DND-41 (cell line): ENCODE measurements around the gene NUDT3.

Experiments used
- ATAC-seq: fragments of 200-7000 bp; cut with Tn5 transposase; 3 replicates; pipeline ENCODE4 v1.9.1; 2021; ENCODE audit warnings: low read depth; ENCODE audit not compliant: insufficient read depth
- DNase-seq: peaks from one replicate; pipeline ENCODE4 v3.0.0-alpha.2; 2020
- H2AFZ ChIP-seq: 2 replicates; pipeline ENCODE4 v1.6.0; 2012; ENCODE audit warnings: low read depth, low read length
- H3K27ac ChIP-seq: 2 replicates; pipeline ENCODE4 v1.5.1; 2012; ENCODE audit warnings: low read length, inconsistent platforms
- H3K27me3 ChIP-seq: fragments of 200-600 bp; sonication (generic); 2 replicates; pipeline ENCODE4 v1.6.0; 2012; ENCODE audit warnings: low read length, mild to moderate bottlenecking, inconsistent platforms; ENCODE audit not compliant: insufficient read depth, poor library complexity
- H3K36me3 ChIP-seq: 2 replicates; pipeline ENCODE4 v1.5.1; 2012; ENCODE audit warnings: low read length, inconsistent platforms; ENCODE audit not compliant: insufficient read depth
- H3K4me1 ChIP-seq: 2 replicates; pipeline ENCODE4 v1.5.1; 2012; ENCODE audit warnings: mild to moderate bottlenecking, low read length; ENCODE audit not compliant: insufficient read depth
- H3K4me2 ChIP-seq: 2 replicates; pipeline ENCODE4 v1.6.0; 2012; ENCODE audit warnings: mild to moderate bottlenecking, moderate library complexity, low read length, inconsistent platforms; ENCODE audit not compliant: insufficient read depth
- H3K4me3 ChIP-seq, 2 experiments: fragments of 200-600 bp in 1 of 2; shearing (Covaris generic) in 1 of 2; 2 replicates each; pipeline ENCODE4 v1.5.1; 2012 to 2016; ENCODE audit warnings: inconsistent platforms in 2 of 2, low read length in 2 of 2, mild to moderate bottlenecking in 2 of 2, low read depth in 1 of 2, moderate library complexity in 1 of 2
- H3K79me2 ChIP-seq: 2 replicates; pipeline ENCODE4 v1.6.0; 2012; ENCODE audit warnings: low read length, inconsistent platforms; ENCODE audit not compliant: insufficient read depth
- H3K9ac ChIP-seq: 2 replicates; pipeline ENCODE4 v1.6.0; 2012; ENCODE audit warnings: low read depth, mild to moderate bottlenecking, inconsistent platforms, low read length, moderate library complexity
- H3K9me3 ChIP-seq: 2 replicates; pipeline ENCODE4 v1.5.1; 2012; ENCODE audit warnings: low read length, moderate library complexity, mild to moderate bottlenecking, inconsistent platforms; ENCODE audit not compliant: insufficient read depth, severe bottlenecking
- H4K20me1 ChIP-seq: 2 replicates; pipeline ENCODE4 v1.6.0; 2012; ENCODE audit warnings: low read length; ENCODE audit not compliant: insufficient read depth
- CTCF ChIP-seq: IDR thresholded peaks from 2 replicates; pipeline ENCODE4 v1.5.1; 2012; ENCODE audit warnings: borderline replicate concordance, low read length, moderate library complexity, mild to moderate bottlenecking; ENCODE audit not compliant: poor library complexity, severe bottlenecking; ENCODE audit errors: extremely low read depth
- EZH2 ChIP-seq: IDR thresholded peaks from 3 replicates; pipeline ENCODE4 v1.6.1; 2012; ENCODE audit warnings: borderline replicate concordance, low read depth, mild to moderate bottlenecking, moderate library complexity, low read length, inconsistent platforms; ENCODE audit not compliant: severe bottlenecking

Gene NUDT3

GRCh38 chr6:34285448-34286164 lies 106.9 kb downstream of the NUDT3 start:
- no peak overlapping the region for H3K27ac ChIP-seq
- 0 out of 2 replicates have a peak, but pooled peaks cover 3% of the 10 kb centered on the region for H4K20me1 ChIP-seq
- H3K9me3 ChIP-seq = no peaks in the 10 kb centered on the region
- ATAC-seq (no peak), DNase-seq (no peak)
- no peaks in the 10 kb centered on the region for H3K4me1 ChIP-seq
- no peak overlapping the region for H3K9ac ChIP-seq
- TF ChIP-seq CTCF = no peak
- no peak for TF ChIP-seq EZH2
- H2AFZ ChIP-seq = no peak overlapping the region
- H3K36me3 ChIP-seq = peaks cover 64% of the 10 kb centered on the region
- H3K4me3 ChIP-seq = no peak overlapping the region
- no peak overlapping the region for H3K4me2 ChIP-seq
- H3K27me3 ChIP-seq = no peaks in the 10 kb centered on the region
- H3K79me2 ChIP-seq = no peaks in the 10 kb centered on the region

- no peak overlapping the region for H3K27ac ChIP-seq
- H3K9me3 ChIP-seq = no peaks in the 10 kb centered on the region
- peak; percentile 78 for ATAC-seq
- H3K27me3 ChIP-seq = no peaks in the 10 kb centered on the region
- H3K4me2 ChIP-seq = no peak overlapping the region
- H3K4me1 ChIP-seq = no peaks in the 10 kb centered on the region
- H3K9ac ChIP-seq = no peak overlapping the region
- peaks cover 69% of the 10 kb centered on the region for H3K36me3 ChIP-seq
- no peak overlapping the region for H2AFZ ChIP-seq
- H3K79me2 ChIP-seq = no peaks in the 10 kb centered on the region
- H3K4me3 ChIP-seq = no peak overlapping the region
- H4K20me1 ChIP-seq = 0 out of 2 replicates have a peak, but pooled peaks cover 3% of the 10 kb centered on the region
- no peak for TF ChIP-seq CTCF
- TF ChIP-seq EZH2 = no peak
- DNase-seq = peak; percentile 43
Observed at GRCh38 chr6:34284563-34285447, 107.7 kb downstream of the NUDT3 start.

- H3K27me3 ChIP-seq = no peaks in the 10 kb centered on the region
- no peak for ATAC-seq
- no peak for DNase-seq
- H4K20me1 ChIP-seq = 0 out of 2 replicates have a peak, but pooled peaks cover 3% of the 10 kb centered on the region
- no peaks in the 10 kb centered on the region for H3K4me1 ChIP-seq
- no peak overlapping the region for H3K4me3 ChIP-seq
- no peaks in the 10 kb centered on the region for H3K9me3 ChIP-seq
- no peak overlapping the region for H2AFZ ChIP-seq
- H3K9ac ChIP-seq = no peak overlapping the region
- no peak overlapping the region for H3K4me2 ChIP-seq
- no peak overlapping the region for H3K27ac ChIP-seq
- TF ChIP-seq EZH2 (no peak), CTCF (no peak)
- H3K36me3 ChIP-seq = peaks cover 63% of the 10 kb centered on the region
- no peaks in the 10 kb centered on the region for H3K79me2 ChIP-seq
Observed at GRCh38 chr6:34281702-34282334, 110.7 kb downstream of the NUDT3 start.
